HG02970 (cell line): Measurements from ENCODE around the gene NOL12.
A peak's percentile ranks its signal among the peaks of the same experiment; 100 is the strongest.

Source experiments
- ATAC-seq: cut with Tn5 transposase; IDR thresholded peaks from one replicate; pipeline ENCODE4 v1.9.1; 2021; ENCODE audit warnings: mild to moderate bottlenecking, moderate library complexity, moderate number of reproducible peaks; ENCODE audit not compliant: unreplicated experiment, low FRiP score

NOL12 gene

DNA sequence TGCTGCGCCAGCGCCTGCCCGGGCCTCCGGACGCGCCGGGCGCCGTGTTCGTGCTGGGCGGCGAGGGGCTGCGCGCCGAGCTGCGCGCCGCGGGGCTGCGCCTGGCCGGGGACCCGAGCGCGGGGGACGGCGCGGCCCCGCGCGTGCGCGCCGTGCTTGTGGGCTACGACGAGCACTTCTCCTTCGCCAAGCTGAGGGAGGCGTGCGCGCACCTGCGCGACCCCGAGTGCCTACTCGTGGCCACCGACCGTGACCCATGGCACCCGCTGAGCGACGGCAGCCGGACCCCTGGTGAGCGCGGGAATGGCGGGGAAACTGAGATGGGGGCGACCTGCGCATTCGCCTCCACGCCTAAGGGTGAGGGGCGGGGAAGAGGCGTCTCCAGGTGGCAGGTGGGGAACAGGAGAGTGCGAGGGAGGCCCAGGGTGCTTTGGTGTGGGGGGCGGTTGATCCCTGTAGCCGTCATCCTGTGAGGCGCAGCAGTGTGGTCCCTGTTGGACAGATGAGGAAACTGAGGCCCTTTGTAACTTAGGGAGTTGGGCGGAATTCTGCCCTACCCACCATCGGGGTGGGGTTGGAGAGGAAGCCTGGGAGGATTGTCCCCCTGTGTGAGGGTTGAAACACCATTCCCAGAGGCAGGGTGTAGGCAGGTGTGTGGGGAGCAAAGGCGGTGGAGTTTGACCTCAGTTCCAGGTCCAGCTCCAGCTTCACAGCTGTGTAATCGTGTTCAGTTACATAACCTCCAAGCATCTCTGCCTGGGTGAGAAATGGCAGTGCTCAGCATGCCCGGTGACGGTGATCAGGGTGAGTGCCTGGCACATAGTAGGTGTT, 26.9 kb upstream of the NOL12 start:
- ATAC-seq = peak; percentile 16

DNA sequence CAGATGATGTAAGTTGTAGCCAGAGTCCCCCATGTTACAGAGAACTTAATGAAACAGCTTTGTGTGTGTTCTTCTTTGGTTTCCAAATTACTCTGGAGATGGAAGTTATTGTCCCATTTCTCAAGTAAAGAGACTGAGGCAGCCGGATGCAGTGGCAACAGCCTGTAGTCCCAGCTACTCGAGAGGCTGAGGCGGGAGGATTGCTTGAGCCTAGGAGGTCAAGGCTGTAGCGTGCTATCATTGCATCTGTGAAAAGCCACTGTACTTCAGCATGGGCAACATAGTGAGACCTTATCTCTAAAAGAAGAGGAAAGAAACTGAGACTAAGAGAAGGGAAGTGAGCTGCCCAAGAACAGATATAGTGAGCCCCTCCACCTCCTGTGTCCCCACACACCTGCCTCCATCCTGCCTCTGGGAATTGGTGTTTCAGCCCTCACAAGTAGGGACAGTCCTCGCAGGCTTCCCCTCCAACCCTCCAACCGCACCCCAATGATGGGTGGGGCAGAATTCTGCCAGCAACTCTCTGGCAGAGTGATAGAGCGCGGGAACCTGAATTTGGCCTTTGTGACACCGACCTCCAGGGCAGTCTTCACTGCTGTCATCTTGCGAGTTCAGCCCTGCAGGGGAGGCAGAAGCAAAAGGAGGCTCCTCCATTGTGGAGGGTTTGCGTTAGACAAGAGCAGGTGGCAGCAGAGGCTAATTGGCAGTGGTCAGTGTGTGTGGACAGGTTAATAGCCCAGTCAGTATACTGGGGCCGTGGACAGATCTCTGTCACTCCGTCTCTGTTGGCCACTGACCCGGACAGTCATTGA, 26.0 kb upstream of the NOL12 start:
- ATAC-seq = no peak

DNA sequence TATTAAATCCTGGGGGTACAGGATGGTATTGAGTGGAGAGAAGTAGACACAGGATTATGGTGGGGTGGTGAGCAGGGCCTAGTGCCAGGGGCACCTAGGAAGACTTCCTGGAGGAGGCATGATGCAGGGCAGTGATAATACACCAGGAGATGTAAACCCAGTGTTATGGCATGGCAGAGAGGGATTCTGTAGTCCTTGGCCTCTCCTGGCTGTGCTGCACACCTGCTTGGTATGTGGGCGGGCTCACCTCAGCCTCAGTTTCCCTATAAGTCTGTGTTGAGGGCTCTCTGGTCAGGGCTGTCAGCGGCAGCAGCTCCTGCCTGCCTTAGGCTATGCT, 25.5 kb upstream of the NOL12 start:
- ATAC-seq = no peak

DNA sequence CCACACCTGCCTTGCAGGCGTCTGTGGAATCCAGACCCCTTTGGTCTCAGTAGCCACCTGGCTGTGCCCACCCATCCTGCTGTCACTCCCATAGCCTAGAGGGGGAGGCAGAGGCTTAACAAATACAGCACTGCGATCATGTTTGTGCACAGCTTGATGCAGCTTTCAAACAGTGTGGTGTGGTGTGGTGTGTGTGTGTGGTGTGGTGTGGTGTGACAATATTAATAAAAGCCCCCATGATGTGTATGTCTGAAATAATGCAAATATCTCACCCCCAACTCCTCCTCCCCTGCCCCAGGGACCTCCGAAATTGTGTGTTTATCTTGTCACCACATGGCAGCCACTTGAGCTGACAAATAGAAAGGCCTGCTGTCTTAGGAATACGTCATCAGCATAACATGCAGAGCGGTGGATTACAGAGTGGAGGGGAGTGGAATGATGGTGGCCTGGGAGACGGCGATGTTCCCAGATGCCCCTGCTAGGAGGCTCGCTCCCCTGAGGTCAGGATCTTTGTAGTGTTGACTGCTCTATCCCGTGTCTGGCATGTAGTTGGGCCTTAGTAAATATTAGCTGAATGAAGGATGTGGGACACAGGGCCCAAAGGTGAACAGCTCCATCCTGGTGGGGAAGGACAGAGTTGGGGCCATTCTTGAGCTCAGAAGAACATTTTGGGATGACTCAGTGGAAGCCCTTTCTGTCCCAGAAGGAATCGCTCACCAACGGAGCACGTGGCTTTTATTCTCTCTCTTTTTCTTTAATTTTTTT, 24.8 kb upstream of the NOL12 start:
- no peak for ATAC-seq

DNA sequence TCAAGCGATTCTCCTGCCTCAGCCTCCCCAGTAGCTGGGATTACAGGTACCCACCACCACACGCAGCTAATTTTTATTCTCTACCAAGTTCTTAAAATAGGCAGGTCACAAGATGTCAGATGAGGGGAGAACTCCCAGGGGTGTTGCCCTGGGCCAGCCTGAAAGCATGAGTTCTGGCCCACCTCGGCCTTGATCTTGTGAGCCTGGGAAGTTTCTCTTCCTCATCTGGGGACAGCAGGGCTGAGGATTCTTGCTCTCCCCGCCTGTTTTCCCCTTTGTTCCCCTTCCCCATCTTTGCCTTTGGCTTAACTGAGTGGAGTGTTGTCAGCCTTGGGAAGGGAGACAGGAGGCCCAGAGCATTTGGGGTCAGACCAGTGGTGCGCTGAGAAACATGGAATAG, 24.1 kb upstream of the NOL12 start:
- ATAC-seq = no peak

DNA sequence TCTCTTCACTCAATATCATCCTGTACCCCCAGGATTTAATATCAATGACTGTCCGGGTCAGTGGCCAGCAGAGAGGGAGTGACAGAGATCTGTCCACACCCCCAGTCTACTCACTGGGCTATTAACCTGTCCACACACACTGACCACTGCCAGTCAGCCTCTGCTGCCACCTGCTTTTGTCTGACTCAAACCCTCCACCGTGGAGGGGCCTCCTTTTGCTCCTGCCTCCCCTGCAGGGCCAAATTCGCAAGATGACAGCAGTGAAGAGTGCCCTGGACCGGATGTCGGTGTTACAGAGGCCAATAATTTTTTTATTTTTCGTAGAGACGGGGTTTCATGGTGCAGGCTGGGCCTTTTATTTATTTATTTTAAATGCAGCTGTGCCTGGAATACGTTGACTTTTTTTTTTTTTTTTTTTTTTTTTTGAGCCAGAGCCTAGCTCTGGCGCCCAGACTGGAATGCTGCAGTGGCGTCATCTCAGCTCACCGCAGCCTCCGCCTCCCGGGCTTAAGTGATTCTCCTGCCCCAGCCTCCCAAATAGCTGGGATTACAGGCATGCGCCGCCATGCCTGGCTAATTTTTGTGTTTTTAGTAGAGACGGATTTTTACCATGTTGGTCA, 22.5 kb upstream of the NOL12 start:
- no peak for ATAC-seq

DNA sequence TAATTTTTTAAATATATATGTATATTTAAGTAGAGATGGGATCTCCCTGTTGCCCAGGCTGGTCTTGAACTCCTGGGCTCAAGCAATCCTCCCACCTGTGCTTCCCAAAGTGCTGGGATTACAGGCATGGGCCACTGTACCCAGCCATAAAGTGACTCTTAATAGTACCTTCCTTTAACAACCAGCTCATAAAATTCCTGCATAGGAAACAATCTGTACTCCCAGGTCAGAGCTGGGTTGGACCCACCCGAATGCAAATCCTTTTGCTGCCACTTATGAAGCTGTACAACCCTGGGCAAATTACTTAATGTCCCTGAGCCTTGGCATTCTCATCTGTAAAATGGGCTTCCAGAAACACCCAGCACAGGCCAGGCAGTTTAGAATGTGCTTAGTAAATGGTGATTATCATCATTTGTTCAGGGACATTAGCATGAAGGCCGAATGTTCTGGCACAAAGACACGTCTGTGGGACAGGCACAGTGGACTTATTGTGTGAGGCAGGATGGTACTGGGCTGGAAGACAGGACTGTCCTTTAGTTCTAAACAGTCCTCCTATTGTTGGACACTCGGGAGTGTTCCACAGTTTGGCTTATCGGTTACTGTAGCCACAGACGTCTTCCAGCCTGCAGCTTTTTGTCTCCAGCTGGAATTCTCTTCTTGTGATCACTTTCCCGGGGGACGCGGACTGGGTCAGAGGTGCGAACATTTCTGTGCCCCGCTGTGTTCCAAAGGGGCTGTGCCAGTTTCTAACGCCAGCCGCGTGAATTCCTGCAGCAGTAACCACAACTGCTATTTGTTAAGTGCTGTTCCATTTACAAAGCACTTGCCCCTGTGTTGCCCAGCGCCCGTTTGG, 21.7 kb upstream of the NOL12 start:
- no peak for ATAC-seq

DNA sequence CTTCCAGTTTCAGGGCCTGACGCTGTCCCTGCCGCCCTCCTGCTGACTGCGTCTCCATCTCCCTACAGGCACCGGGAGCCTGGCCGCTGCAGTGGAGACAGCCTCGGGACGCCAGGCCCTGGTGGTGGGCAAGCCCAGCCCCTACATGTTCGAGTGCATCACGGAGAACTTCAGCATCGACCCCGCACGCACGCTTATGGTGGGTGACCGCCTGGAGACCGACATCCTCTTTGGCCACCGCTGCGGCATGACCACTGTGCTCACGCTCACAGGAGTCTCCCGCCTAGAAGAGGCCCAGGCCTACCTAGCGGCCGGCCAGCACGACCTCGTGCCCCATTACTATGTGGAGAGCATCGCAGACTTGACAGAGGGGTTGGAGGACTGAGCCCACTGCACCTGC, 20.7 kb upstream of the NOL12 start:
- ATAC-seq = no peak

DNA sequence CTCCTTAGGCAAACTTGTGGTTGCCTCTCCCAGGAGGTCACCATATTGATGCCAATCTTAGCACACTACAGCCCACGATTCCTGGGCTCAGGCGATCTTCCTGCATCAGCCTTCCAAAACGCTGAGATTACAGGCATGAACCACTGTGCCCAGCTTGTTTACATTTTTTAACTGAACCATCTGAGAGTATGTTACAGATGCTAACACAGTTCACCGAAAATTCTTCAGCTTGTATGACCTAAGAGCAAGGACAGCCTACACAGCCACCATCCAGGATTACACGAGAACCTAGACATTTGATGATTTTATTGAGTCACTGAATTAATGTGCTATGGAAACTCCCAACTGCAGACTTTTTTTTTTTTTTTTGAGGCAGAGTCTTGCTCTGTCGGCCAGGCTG, 16.6 kb upstream of the NOL12 start:
- no peak for ATAC-seq

DNA sequence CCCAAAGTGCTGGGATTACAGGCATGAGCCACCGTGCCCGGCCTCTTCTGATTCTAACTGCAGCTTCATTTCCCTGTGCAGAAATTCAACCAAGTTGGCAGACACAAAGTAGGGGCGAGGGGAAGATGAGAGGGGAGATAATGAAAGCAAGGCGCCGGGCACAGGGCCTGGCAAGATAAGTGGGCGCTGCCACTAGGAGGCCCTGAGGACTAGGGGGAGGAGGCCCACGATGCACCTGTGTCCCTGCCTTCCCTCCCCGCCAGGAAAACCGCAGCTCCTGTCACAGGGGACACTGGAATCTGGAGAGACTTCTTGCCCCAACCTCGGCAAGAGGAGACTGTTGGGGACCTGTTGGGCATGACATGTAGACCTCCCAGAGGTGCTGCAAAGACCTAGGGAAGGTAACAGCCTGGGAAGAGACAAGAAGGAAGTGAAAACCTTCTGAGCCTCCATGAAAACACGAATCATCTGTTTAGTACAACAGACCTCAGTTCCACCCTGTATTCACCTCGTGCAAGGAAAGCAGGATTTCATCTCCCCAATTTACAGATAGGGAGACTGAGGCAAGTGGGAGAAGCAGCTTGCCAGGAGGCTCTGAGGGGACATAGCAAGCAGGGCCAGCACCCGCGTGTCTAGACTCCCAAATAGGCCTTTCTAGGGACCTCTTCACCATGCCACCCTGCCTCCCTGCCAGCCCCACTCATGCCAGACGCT, 13.8 kb upstream of the NOL12 start:
- ATAC-seq = no peak

DNA sequence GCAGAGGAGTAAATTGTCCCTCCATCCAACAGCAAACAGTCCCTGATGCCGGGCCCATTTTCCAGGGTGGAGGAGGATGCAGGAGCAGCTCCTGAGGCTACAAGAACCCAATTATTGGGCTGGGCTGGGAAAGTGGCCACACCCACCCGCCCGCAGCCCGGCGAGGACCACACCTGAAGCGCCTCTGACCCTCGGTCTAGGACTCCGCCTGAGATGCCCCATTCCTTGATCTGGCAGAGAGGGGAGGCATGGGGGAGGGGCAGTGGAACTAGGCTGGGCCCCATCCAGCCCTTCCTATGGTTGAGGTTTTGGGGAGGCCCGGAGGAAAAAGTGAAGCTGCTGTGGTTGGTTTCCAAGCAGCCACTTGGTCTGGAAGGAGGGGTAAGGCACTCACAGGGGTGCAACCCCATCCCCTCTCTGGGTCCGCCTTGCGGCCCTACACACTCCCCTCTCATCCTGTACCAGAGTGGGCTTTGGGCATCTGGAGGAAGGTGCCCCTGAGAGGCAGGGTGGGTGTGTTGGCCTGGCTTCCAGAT, 13.2 kb upstream of the NOL12 start:
- ATAC-seq = no peak

DNA sequence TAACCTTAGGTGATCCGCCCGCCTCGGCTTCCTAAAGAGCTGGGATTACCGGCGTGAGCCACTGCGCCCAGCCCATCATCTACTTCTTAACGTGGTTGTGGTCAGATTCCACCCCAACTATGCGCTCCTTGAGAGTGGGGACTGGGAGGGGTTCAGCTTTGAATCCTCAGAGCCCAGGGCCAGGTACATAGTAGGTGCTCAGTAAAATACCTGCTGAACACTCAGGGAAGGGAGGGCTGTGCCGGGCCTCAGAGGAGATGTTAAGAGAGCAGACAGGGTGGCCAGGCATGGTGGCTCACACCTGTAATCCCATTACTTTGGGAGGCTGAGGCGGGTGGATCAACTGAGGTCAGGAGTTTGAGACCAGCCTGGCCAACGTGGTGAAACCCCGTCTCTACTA, 11.9 kb upstream of the NOL12 start:
- no peak for ATAC-seq

DNA sequence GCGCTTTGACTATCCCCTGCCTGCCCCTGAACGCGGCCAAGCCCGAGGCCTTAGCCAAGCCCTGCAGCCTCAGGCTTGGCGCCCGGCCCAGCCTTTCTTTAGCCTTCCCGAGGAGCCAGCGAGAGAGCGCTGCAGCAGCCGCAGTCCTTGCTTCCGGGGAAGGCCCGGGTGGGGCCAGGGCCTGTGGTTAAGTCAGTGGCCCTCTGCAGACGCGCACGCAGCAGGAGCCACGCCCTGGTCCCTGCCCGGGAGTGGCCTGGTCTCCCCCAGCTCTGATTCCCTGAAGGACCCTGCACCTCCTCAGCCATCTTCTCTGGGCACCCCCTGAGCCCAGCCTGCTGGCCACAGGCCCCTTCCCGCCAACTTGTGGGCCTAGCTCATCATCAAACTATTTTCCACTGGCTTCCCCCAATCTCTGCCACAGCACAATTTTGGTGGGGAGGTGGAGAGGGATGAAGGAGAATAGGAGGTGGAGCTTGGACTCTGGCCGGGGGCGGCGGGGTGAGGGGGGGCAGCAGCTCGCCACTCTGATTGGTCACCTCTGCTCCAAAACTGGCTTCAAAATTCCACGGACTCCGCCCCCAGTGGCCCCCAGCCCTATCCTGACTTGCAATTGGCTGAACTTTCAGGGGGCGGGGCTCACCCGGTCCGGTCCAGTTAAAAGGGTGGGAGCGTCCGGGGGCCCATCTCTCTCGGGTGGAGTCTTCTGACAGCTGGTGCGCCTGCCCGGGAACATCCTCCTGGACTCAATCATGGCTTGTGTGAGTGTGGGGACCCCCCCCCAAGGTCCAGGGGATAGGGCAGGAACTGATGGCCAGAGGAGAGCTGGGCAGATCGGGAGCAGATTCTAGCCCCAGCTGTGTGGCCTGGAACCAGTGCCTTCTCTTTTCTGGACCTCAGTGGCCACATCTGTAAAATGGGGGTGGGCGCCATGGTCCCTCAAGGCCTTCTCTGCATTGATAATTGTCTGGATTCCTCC, 10.9 kb upstream of the NOL12 start, which contains the start of gene LGALS1:
LGALS1 (plus strand) TSS at position 686 of the 979 bp plus-strand sequence; CDS start at position 753, 67 bp downstream.
- peak; percentile 43 for ATAC-seq

DNA sequence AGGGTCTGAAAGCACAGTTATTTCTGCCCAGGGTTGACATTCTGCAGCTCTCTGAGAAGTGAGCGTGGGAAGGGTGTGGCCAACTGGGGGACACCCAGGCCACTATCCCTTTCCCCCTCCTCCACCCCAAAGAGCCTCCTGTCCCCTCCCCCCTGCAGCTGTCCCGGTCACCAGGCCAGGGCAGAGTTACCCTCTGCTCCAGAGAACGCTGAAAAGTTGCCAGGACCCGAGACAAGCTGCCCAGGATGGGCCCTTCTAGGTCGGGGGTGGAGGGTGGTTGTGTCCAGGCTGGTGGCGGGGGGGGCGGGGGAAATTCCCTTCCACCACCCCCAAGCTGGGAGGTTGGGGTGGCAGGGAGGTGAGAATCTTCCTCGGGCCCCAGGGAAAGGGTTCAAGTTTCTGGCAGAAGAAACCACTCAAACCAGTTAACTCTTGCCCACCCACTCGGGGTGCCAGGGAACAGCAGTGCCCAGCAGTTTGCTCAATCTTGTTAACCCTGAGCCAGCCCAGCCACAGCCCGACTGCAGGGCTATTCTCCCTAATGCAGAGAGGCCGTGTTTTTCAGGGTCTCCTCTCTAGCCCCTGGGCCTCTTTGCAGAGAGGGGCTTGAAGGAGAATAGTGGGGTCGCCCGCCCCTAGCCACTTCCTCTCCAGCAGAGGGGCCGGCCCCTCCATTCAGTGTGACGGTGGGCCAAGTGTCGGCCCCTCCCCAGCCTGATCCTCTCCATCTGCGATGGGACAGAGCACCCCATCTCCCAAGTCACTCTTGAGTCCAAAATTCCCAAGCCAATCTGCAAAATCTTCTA, 10.0 kb upstream of the NOL12 start:
- no peak for ATAC-seq

DNA sequence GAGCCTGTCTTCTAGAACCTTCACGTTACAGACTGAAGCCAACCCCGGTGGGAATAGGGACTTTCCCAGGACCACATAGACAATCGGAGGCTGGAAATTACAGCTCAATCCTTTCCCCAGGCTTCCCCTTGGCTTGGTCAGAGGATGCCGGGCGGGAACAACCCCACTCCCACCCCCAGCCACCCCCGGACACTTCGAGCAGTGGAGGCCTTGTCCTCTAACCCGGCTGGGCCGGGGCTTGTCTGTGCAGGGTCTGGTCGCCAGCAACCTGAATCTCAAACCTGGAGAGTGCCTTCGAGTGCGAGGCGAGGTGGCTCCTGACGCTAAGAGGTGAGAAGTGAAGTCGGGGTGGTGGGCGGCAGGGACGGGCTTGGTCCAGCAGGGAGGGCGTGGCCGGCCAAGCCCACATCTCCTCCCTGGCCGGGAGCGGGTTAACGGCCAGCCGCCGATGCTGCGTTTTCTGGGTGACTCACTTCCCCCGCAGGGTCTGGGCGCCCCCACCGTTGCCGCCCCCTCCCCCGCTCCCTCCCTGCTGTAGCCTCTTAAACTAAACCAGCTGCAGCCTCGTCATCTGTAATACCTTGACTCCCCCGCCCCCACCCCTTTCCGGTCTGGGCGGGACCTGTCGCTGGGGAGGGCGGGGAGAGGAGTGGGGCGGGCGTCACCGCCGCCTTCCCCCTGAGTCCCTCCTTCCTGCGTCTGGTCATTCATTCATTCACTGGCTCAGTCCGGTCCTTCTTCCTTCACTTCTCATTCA, 9.2 kb upstream of the NOL12 start:
- ATAC-seq = peak; percentile 42

DNA sequence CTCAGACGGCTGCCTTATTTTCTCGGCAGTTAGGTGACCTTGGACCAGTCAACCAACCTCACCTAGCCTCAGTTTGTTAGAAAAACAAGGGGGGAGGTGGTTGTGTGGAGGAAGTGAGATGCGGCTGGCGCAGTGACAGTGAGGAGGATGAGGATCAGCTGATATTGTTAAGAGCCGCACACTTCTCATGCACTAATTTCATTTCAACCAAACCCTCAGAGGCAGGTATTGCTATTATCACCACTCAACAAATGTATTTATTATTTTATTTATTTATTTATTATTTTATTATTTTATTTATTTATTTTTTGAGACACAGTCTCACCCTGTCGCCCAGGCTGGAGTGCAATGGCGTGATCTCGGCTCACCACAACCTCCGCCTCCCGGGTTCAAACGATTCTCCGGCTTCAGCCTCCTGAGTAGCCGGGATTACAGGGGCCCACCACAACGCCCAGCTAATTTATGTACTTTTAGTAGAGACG, 8.6 kb upstream of the NOL12 start:
- ATAC-seq = peak; percentile 4
